ENCODE results near the gene ME1.
"Not testable (repeated sequence)": the region's sequence is repeated elsewhere in the genome, so short reads cannot be mapped to it uniquely, and the experiment has no call there.

Gene ME1

GRCh38 chr6:83432636-83433035 lies 1.8 kb upstream of the ME1 start:
- no peak for DNase-seq (ENCODE audit: low read depth, low spot score)

- peak; percentile 35 for DNase-seq (ENCODE audit: low read depth, low spot score)
Measured at GRCh38 chr6:83431545-83432155, 799 bp upstream of the ME1 start.

GRCh38 chr6:83429857-83430610 lies 817 bp downstream of the ME1 start:
- DNase-seq (ENCODE audit: low read depth, low spot score) = peak; percentile 74

- DNase-seq (ENCODE audit: low read depth, low spot score) = no peak
Measured at GRCh38 chr6:83429269-83429668, 1.6 kb downstream of the ME1 start.

GRCh38 chr6:83424392-83425018 lies 6.3 kb downstream of the ME1 start:
- DNase-seq (ENCODE audit: low read depth, low spot score) = no peak

GRCh38 chr6:83417880-83418663 lies 12.8 kb downstream of the ME1 start:
- peak; percentile 8 for DNase-seq (ENCODE audit: low read depth, low spot score)

GRCh38 chr6:83413068-83413467 lies 17.8 kb downstream of the ME1 start:
- no peak for DNase-seq (ENCODE audit: low read depth, low spot score)

GRCh38 chr6:83411731-83412130 lies 19.1 kb downstream of the ME1 start:
- no peak for DNase-seq (ENCODE audit: low read depth, low spot score)

GRCh38 chr6:83403191-83403590 lies 27.7 kb downstream of the ME1 start:
- DNase-seq (ENCODE audit: low read depth, low spot score) = no peak

GRCh38 chr6:83389606-83390005 lies 41.2 kb downstream of the ME1 start:
- DNase-seq (ENCODE audit: low read depth, low spot score) = no peak

GRCh38 chr6:83385473-83385872 lies 45.4 kb downstream of the ME1 start:
- DNase-seq (ENCODE audit: low read depth, low spot score) = no peak

GRCh38 chr6:83384751-83385150 lies 46.1 kb downstream of the ME1 start:
- DNase-seq (ENCODE audit: low read depth, low spot score) = no peak

- no peak for DNase-seq (ENCODE audit: low read depth, low spot score)
Measured at GRCh38 chr6:83381949-83382348, 48.9 kb downstream of the ME1 start.

GRCh38 chr6:83378621-83379388 lies 52.0 kb downstream of the ME1 start:
- no peak for DNase-seq (ENCODE audit: low read depth, low spot score)

GRCh38 chr6:83371423-83371822 lies 59.4 kb downstream of the ME1 start:
- no peak for DNase-seq (ENCODE audit: low read depth, low spot score)

- no peak for DNase-seq (ENCODE audit: low read depth, low spot score)
Measured at GRCh38 chr6:83370567-83370966, 60.3 kb downstream of the ME1 start.

- DNase-seq (ENCODE audit: low read depth, low spot score) = no peak
Measured at GRCh38 chr6:83369692-83370091, 61.2 kb downstream of the ME1 start.

- DNase-seq (ENCODE audit: low read depth, low spot score) = no peak
Measured at GRCh38 chr6:83368577-83368976, 62.3 kb downstream of the ME1 start.

GRCh38 chr6:83367104-83367503 lies 63.7 kb downstream of the ME1 start:
- DNase-seq (ENCODE audit: low read depth, low spot score) = no peak

- no peak for DNase-seq (ENCODE audit: low read depth, low spot score)
Measured at GRCh38 chr6:83365931-83366330, 64.9 kb downstream of the ME1 start.

- not testable (repeated sequence) for DNase-seq (ENCODE audit: low read depth, low spot score)
Measured at GRCh38 chr6:83362349-83362748, 68.5 kb downstream of the ME1 start.
